Prostate gland (tissue), 2 donors: Measurements from ENCODE around the gene AAMDC.
"Not testable (repeated sequence)": the region's sequence is repeated elsewhere in the genome, so short reads cannot be mapped to it uniquely, and the experiment has no call there.

Experiments
- CTCF ChIP-seq, 4 experiments: fragments of 200-600 bp in 2 of 4; fragments of 450-650 bp in 2 of 4; sonication (generic) in 2 of 4; IDR thresholded peaks; 1 replicate in 3 of 4; 2 replicates in 1 of 4; pipeline ENCODE4 v1.5.1; 2016 to 2019; ENCODE audit warnings: antibody characterized with exemption in 4 of 4, mild to moderate bottlenecking in 2 of 4, moderate library complexity in 2 of 4
- POLR2A ChIP-seq: fragments of 450-650 bp; IDR thresholded peaks from one replicate; pipeline ENCODE4 v1.6.1; 2016; ENCODE audit warnings: antibody characterized with exemption, mild to moderate bottlenecking
- POLR2AphosphoS5 ChIP-seq: sonication (generic); formaldehyde crosslinking; IDR thresholded peaks from one replicate; pipeline ENCODE4 v1.6.1; 2017; ENCODE audit warnings: antibody characterized with exemption

GRCh38 chr11:77891256-77891655 is 70.3 kb downstream of the AAMDC start:
- not testable (repeated sequence) for TF ChIP-seq CTCF (IDR thresholded peaks at IDR 0.05); POLR2A; POLR2AphosphoS5
